ENCODE results near the gene EFCAB5.
A peak's percentile ranks its signal among the peaks of the same experiment; 100 is the strongest.
"Not testable (repeated sequence)": the region's sequence is repeated elsewhere in the genome, so short reads cannot be mapped to it uniquely, and the experiment has no call there.

EFCAB5 gene

DNA sequence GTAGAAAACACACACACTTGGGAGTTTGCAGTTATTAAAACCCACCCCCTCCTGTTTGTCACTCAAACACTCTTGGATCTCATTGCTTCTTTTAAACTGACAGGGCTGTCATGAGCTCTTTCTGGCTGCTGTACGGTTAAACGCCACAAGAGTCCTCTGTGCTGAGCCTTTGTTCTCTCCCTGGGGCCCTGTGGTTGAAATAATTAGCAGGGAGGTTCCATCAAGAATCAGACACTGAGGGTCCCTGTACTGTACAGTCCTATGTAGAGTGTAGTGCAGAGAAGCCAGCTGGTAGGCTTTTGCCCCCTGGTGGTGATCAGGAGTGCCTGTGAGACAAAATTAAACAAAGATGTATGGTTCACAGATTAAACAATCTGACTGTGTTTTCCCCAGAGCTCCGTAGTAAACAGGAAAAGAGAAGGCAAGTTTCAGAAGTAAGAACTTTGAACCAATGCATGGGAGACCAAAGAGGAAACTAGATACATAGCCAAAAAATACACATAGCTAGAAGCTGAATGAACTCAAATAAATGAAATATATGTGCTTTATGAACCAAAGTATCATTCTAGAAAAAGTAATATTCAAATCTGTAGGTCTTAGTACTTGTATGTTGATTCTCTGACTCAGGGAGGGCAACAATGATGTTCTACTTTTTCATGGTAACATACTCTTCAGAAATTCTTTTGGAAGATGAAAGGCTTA lies 10.1 kb upstream of the EFCAB5 start:
- ChIA-PET POLR2A (interaction anchor here (0.5 to 1.3 kb wide), 4 partner anchors 10 to 265 kb away, joined by 3 to 9 read pairs (median 3); no protein-coding TSS in a partner anchor), CTCF (interaction anchor here (0.5 to 8.9 kb wide), 73 partner anchors 9 to 785 kb away, joined by 3 to 271 read pairs (median 4); partner anchors contain the start of gene EFCAB5)
- peak; percentile 66 for DNase-seq (ENCODE audit: extremely low spot score)
- TF ChIP-seq, protein P1, sequence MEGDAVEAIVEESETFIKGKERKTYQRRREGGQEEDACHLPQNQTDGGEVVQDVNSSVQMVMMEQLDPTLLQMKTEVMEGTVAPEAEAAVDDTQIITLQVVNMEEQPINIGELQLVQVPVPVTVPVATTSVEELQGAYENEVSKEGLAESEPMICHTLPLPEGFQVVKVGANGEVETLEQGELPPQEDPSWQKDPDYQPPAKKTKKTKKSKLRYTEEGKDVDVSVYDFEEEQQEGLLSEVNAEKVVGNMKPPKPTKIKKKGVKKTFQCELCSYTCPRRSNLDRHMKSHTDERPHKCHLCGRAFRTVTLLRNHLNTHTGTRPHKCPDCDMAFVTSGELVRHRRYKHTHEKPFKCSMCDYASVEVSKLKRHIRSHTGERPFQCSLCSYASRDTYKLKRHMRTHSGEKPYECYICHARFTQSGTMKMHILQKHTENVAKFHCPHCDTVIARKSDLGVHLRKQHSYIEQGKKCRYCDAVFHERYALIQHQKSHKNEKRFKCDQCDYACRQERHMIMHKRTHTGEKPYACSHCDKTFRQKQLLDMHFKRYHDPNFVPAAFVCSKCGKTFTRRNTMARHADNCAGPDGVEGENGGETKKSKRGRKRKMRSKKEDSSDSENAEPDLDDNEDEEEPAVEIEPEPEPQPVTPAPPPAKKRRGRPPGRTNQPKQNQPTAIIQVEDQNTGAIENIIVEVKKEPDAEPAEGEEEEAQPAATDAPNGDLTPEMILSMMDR (IDR thresholded peaks at IDR 0.05; ENCODE audit: control extremely low read depth, extremely low read depth, low read depth, missing control alignments), result peak; percentile 76

DNA sequence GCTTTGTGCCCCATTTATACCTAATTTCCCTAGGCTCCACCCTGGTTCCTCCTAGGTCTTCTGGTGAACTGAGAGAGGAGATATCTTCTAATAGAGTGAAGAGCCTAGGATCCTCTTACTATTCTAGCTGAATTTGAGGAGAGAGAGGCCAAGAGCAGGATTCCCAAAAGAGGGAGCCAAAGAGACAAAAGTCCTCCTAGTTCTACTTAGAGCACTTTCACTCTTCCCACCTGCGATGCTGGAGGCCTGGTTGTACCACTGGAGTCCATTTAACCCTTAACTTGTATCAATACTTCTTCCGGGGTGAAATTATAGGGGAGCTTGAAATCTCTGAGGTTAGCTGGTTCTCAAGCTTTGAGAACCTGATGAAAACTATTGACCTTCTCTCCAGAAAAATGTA lies 8.1 kb upstream of the EFCAB5 start:
- DNase-seq (ENCODE audit: extremely low spot score), result no peak
- POLR2A ChIA-PET, result no interaction called here
- CTCF ChIA-PET, result interaction anchor here (1.2 to 8.9 kb wide), 5 partner anchors 9 to 160 kb away, joined by 3 to 271 read pairs (median 3); no protein-coding TSS in a partner anchor
- TF ChIP-seq, protein P1 (IDR thresholded peaks at IDR 0.05; ENCODE audit: control extremely low read depth, extremely low read depth, low read depth, missing control alignments), result no peak

DNA sequence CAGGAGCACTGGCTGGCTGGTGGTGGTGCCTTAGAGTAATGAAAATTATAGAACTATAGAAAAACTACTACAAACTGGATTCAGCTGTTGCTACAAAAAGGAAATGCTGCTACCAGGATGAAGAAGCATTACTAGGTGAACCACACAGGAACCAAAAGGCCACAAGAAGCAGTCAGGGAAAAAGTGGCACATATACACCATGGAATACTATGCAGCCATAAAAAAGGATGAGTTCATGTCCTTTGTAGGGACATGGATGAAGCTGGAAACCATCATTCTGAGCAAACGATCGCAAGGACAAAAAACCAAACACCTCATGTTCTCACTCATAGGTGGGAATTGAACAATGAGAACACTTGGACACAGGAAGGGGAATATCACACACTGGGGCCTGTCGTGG lies 5.5 kb upstream of the EFCAB5 start:
- POLR2A ChIA-PET; DNase-seq (ENCODE audit: extremely low spot score): not testable (repeated sequence)
- CTCF ChIA-PET, result interaction anchor here (1.0 to 8.9 kb wide), 4 partner anchors 43 to 296 kb away, joined by 3 to 271 read pairs (median 3); no protein-coding TSS in a partner anchor

DNA sequence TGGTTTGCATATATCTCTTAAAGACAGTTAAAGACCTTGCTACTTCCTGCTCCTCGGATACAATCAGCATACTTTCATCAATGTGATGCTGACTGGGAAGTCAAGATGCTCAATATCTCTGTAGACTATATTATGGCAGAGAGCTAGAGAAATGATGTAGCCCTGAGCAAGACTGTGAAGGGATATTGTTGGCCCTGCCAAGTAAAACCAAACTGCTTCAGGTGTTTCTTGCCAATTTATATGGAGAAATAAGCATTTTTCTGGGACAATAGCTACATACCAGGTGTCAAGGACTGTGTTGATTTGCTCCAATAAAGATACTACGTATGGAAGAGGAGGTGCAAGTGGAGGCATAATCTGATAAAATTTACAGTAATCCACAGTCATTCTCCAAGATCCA lies 4.7 kb upstream of the EFCAB5 start:
- TF ChIP-seq, protein P1 (IDR thresholded peaks at IDR 0.05; ENCODE audit: control extremely low read depth, extremely low read depth, low read depth, missing control alignments), result no peak
- CTCF ChIA-PET, result interaction anchor here (1.0 to 8.9 kb wide), 2 partner anchors 44 to 126 kb away, joined by 3 to 271 read pairs; no protein-coding TSS in a partner anchor
- no peak for DNase-seq (ENCODE audit: extremely low spot score)
- POLR2A ChIA-PET, result no interaction called here

DNA sequence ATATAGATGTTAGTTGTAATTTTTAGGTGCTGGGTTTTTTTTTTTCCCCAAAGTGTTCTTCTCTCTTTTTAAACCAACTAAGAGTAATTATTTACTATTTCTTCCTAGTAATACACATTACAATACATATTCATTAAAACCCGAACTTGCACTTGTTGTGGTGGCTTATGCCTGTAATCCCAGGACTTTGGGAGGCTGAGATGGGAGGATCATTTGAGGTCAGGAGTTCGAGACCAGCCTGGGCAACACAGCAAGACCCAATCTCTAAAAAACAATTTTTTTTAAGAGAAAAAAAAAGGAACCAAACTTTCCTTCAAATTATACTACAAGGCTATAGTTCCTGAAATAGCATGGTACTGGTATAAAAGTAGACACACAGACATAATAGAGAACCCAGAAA lies 3.8 kb downstream of the EFCAB5 start:
- TF ChIP-seq, protein P1 (IDR thresholded peaks at IDR 0.05; ENCODE audit: control extremely low read depth, extremely low read depth, low read depth, missing control alignments), result no peak
- CTCF ChIA-PET, result interaction anchor here (2.4 kb wide), 1 partner anchor 14 kb away, joined by 14 read pairs; no protein-coding TSS in a partner anchor

DNA sequence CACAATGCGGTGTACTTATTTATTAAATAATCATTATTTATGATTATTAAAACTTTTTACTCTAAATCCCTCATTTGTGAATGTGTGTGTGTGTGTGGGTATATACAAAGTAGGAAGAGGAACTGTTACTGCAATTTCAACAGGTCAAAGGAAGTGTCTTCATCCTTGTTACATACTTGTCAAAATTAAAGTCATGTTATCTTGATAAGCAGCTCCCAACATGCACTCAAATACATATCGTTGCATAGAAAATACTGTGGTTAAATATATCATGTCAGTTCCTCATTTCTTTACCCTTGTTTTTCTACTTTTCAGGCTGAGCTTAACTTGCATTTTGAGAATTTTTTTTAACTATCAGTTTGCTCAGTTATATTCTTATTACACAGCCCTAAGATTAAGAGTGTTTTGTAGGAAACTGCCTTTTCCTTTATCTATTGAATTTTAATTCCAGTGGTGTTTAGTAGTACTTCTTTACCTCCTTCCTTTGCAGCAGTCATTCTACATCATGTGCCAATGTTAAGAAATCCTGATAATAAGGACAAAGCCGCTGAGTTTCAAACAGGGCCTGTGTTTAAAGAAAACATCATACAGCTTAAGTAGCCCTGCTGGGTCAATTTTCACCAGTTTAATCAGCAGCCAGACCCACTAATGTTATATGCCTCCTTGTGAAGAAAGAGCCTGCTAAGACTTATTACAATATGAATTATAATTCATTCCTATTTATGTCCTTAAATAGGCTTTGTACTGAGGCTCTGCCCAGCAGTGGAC lies 7.2 kb downstream of the EFCAB5 start:
- CTCF ChIA-PET, result interaction anchor here (1.0 kb wide), 1 partner anchor 9 kb away, joined by 3 read pairs; no protein-coding TSS in a partner anchor
- TF ChIP-seq, protein P1 (IDR thresholded peaks at IDR 0.05; ENCODE audit: control extremely low read depth, extremely low read depth, low read depth, missing control alignments), result no peak
- POLR2A ChIA-PET, result no interaction called here
- no peak for DNase-seq (ENCODE audit: extremely low spot score)

More for the DNA sequence above, 3.8 kb downstream of the EFCAB5 start:
- POLR2A ChIA-PET, result no interaction called here
- DNase-seq (ENCODE audit: extremely low spot score), result no peak

All from GM10248 (cell line).